ENCODE results near the gene CCL4.

DNA sequence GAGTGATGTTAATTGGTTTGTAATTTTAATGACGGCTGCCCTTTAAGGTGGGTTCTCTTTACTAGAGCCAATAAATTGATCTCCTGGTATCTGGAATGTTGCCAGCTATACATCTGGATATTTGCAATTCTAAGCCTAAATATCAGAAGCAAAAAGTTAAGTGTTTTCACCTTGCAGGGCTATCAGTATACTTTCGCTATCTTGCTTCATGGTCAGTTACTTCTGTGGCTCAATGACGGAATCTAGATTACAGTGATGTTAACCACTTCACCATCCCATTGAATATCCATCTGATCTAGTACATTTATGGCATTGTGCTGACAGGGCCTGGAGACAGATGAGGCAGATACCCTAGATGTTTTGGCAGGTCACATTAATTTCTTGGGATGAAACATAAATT lies 28.3 kb downstream of the CCL4 start:
- TF ChIP-seq, protein P1, sequence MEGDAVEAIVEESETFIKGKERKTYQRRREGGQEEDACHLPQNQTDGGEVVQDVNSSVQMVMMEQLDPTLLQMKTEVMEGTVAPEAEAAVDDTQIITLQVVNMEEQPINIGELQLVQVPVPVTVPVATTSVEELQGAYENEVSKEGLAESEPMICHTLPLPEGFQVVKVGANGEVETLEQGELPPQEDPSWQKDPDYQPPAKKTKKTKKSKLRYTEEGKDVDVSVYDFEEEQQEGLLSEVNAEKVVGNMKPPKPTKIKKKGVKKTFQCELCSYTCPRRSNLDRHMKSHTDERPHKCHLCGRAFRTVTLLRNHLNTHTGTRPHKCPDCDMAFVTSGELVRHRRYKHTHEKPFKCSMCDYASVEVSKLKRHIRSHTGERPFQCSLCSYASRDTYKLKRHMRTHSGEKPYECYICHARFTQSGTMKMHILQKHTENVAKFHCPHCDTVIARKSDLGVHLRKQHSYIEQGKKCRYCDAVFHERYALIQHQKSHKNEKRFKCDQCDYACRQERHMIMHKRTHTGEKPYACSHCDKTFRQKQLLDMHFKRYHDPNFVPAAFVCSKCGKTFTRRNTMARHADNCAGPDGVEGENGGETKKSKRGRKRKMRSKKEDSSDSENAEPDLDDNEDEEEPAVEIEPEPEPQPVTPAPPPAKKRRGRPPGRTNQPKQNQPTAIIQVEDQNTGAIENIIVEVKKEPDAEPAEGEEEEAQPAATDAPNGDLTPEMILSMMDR (conservative IDR thresholded peaks at IDR 0.05; ENCODE audit: low read depth in 2 of 2): no peak
- TF ChIP-seq EZH2 (IDR thresholded peaks at IDR 0.05; ENCODE audit: low read depth, unreplicated experiment): no peak
- TF ChIP-seq REST (IDR thresholded peaks at IDR 0.05; ENCODE audit: unreplicated experiment): no peak
- no peak for TF ChIP-seq POLR2AphosphoS5 (IDR thresholded peaks at IDR 0.05; ENCODE audit: low read depth)
- no peak for TF ChIP-seq EZH2phosphoT487 (IDR thresholded peaks at IDR 0.05; ENCODE audit: unreplicated experiment)
- TF ChIP-seq CREB1 (CRISPR knock-in tag; IDR thresholded peaks at IDR 0.05; ENCODE audit: low read depth): no peak
- no peak for TF ChIP-seq JUNB (IDR thresholded peaks at IDR 0.05; ENCODE audit: unreplicated experiment)
- TF ChIP-seq ZNF331 (CRISPR knock-in tag; IDR thresholded peaks at IDR 0.05; ENCODE audit: low read depth): no peak
- TF ChIP-seq ZNF114 (CRISPR knock-in tag; IDR thresholded peaks at IDR 0.05): no peak
- no peak for TF ChIP-seq STAT1 (IDR thresholded peaks at IDR 0.05; ENCODE audit: unreplicated experiment)
- no peak for TF ChIP-seq ZNF462 (CRISPR knock-in tag; IDR thresholded peaks at IDR 0.05)
- TF ChIP-seq ETS1 (IDR thresholded peaks at IDR 0.05): no peak
- TF ChIP-seq NANOG (IDR thresholded peaks at IDR 0.05; ENCODE audit: borderline replicate concordance): no peak
